ENCODE data around the gene REC114. TPM values are rescaled to one million over a fixed set of nuclear protein-coding genes. Genes with fewer than 3 reads are reported as not detected.
"Not testable (repeated sequence)": the region's sequence is repeated elsewhere in the genome, so short reads cannot be mapped to it uniquely, and the experiment has no call there.

Gene REC114, protein sequence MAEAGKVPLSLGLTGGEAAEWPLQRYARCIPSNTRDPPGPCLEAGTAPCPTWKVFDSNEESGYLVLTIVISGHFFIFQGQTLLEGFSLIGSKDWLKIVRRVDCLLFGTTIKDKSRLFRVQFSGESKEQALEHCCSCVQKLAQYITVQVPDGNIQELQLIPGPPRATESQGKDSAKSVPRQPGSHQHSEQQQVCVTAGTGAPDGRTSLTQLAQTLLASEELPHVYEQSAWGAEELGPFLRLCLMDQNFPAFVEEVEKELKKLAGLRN
- polyA plus RNA-seq (ENCODE audit: insufficient read length in 4 of 4), result not detected

DNA sequence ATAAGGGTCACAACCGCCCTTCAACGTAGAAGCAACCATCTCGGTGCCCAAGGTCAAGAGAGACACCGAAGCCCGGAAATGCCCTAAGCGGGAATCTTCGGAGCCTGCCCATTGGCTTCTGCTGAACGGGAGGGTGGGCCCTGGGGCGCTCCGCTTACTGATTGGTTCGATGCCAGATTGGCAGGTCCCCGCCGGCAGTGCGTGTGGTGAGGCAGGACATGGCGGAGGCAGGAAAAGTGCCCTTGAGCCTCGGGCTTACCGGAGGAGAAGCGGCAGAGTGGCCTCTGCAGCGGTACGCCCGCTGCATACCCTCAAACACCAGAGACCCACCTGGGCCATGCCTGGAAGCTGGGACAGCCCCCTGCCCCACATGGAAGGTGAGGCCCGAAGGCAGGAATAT, at the start of gene REC114:
TSS of gene REC114 (plus strand) at position 197 of the 400 bp plus-strand sequence. CDS start at position 219, 22 bp downstream.
- no peak for DNase-seq (ENCODE audit: low read depth in 4 of 4, low spot score in 3 of 4)

DNA sequence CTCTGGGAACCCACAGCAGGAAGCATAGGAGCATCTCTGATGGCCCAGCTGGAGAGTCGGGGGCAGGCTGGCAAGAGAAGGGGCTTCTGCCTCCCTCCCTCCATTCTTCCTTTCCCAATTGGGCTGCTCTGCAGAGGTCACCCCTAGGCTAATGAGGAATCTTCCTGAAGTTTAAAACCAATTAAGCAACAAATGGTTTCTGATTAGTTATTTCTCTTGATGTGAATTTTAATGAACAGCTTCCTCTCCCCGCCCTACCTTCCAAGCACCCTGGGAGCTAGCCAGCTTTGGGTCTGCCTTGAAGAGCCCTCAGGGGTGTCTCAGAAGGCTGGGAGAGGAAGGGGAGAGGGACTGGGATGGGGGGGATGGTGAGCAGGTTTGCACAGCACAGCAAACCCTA, 49.6 kb upstream of the REC114 start:
- DNase-seq (ENCODE audit: low read depth in 4 of 4, low spot score in 3 of 4), result no peak

DNA sequence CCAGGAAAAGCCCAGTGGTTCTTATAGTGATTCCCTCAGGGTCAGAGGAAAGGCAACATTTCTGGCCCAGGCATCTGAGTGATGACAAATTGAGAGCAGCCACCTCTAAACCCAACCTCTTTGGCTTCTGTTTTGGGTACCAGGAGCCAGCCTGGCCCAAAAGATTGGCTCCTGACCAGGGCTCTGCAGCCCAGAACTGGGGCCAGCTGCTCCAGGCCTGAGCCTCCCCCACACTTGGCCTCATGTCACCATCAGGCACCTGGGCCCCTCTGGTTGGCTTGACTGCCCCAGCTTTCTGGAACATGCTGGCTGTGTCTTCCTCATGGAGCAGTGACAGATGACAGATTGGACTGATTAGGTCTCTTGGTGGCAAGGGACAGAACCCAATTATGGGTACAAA, 48.2 kb upstream of the REC114 start:
- DNase-seq (ENCODE audit: low read depth in 4 of 4, low spot score in 3 of 4), result no peak

DNA sequence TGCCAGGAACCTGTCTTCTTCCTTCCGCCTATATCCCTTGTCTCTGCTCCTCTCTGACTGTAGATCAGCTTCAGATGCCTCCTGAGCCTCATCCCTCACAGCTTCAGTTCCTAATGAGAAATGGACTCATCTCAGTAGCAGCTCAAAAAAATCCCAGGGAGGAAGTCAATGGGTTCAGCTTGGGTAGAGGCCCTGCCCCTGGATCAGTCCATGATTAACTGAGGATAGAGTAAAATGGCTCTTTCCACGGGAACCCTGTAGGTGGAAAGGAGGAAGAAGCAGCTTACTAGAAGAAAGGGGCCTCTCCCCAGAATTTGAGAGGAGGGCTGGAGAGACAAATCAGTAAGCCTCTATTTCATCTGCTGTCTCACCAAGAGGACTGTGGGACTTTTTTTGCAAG, 47.3 kb upstream of the REC114 start:
- no peak for DNase-seq (ENCODE audit: low read depth in 4 of 4, low spot score in 3 of 4)

DNA sequence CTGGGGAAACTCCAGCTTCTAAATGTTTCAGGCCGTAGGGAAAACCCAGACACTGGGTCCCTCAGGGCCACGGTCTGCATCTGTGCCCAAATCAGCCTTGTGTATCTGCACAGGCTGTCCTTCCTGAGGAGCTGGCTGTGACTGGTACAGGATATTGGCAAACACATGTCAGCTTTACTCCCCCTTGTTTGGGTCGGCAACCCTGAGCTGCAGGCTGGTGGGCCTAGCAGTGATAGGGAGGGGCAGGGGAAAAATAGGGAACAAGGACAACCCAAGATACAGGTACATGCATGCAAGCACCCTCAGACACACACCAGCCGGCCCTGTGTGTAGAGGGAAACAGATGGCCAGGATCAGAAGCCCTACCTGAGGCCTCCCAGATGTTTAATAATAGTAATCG, 45.5 kb upstream of the REC114 start:
- no peak for DNase-seq (ENCODE audit: low read depth in 4 of 4, low spot score in 3 of 4)

DNA sequence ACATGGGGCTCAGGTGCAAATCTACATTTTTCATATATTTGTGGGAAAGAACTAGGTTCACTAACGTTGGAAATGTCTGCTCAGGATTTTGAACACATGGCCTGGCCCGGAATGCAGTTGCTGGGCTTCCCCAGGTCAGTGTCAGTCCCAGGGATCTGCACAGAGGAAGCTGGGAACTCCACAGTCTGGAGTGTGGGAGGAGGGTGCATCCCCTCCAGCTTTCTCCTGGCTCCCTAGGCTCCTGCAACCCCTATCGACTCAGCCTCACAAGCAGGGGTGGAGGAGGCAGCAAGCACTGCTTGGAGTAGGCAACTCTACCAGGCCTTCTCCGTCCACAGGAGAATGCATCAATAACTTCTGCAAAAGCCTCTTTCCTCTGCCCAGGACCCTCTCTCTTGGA, 44.1 kb upstream of the REC114 start:
- DNase-seq (ENCODE audit: low read depth in 4 of 4, low spot score in 3 of 4), result no peak

DNA sequence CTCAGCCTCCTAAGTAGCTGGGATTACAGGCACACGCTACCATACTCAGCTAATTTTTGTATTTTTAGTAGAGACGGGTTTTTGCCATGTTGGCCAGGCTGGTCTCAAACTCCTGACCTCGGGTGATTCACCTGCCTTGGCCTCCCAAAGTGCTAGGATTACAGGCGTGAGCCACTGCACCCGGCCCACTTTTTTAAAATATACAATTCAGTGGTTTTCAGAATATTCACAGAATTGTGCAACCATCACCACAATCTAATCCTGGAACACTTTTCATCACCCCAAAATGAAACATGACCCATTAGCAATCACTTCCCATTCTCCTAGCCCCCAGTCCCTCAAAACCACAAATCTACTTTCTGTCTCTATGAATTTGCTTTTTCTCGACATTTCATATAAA, 42.7 kb upstream of the REC114 start:
- DNase-seq (ENCODE audit: low read depth in 4 of 4, low spot score in 3 of 4), result not testable (repeated sequence)

DNA sequence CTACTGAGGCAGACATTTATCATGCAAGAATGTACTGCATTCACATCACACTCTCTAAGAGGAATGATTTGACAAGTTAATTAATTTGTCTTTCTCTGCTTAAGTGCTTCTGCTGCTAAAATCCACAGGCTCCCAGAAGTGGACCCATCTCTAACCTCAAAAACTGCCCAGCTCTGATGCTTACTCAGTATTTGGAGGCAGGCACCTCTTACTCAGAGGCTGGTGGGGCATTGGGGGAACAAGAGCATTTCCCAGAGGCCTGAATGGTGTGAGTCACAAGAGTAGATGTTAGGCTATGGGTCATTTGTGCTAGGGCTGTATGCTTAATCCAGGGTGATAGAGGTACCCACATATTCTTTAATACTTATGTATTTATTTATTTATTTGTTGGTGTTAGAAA, 39.8 kb upstream of the REC114 start:
- no peak for DNase-seq (ENCODE audit: low read depth in 4 of 4, low spot score in 3 of 4)

DNA sequence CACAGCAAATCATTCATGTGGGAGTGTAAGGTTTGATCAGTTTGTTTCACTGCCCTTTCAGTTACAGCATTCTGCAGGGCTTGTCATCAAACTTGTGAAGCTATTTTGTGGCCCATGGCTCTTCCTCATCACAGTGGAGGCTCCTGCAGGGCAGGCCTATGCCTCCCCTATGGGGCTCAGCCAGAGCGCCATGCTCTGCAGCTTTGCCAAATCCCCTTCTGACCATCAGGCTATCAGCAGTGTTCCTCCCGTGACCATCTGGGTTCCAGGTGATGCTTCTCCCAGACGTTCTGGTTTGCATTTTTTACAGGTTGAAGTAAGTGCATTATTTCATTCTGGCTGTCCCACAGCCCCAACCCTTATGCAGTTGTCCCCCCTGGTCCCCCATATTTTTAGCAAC, 28.1 kb upstream of the REC114 start:
- DNase-seq (ENCODE audit: low read depth in 4 of 4, low spot score in 3 of 4), result no peak

DNA sequence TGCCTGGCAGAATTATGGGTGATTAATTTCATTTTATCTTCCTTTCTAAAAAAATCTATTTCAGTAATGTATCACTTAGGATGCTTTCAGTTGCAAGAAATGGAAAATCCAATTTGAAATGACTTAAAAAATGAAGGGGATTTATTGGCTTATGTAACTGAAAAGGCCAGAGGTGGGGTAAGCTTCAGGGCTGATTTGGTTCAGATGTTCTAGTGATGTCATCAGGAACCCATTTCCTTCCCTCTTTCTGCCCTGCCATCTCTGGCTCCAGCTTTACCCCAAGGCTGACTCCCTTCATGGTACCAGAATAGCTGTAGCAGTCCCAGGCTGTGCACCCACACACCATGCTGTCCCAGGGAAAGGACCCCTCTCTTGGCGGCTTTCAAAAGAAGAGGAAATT, 18.5 kb upstream of the REC114 start:
- DNase-seq (ENCODE audit: low read depth in 4 of 4, low spot score in 3 of 4), result no peak

DNA sequence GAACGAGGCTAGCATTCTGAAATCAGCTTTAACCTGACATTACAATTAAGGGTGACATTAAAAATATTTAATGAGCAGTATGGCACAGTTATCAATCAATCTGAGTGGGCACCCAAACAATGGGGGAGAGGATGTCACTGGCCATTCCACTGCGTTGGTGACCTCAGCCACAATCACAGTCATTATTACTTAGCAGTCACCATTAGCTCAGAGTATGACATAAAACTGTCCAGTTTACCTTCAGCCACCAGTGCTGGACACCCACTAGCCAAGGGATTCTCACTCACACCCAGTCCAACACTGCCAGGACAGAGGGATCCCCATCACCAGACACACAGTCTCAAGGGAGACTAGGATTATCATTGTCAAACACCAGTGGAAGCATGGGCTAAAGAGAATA, 17.5 kb upstream of the REC114 start:
- no peak for DNase-seq (ENCODE audit: low read depth in 4 of 4, low spot score in 3 of 4)

DNA sequence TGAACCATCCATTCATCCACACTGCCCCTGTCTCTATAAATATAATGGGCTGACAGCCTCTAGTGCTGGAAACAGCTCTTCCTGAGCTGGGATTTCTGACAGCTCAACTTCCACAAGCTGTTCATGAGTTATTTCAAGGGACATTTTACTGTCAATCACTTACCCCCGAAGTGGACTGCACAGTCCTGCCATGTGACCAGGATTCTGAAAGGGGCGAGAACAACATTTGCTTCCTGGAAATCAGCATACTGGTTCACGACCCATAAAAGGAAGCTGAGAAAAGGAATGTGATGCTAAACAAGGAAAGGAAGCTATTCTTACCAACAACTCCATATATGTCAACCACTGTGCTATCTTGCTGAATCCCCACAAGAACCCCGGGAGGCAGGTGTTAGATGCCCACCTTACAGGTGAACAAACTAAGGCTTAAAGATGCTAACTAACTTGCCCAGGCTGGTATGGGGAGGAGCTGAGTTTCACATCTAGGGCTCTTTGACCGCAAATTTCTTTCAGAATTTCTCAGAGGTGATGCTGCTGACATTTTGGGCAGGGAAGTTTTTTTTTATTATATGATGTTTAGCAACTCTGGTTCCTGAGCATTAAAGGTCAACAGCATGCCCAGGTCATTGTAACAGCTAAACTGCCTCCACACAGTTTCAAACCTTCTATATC, 16.5 kb upstream of the REC114 start:
- no peak for DNase-seq (ENCODE audit: low read depth in 4 of 4, low spot score in 3 of 4)

DNA sequence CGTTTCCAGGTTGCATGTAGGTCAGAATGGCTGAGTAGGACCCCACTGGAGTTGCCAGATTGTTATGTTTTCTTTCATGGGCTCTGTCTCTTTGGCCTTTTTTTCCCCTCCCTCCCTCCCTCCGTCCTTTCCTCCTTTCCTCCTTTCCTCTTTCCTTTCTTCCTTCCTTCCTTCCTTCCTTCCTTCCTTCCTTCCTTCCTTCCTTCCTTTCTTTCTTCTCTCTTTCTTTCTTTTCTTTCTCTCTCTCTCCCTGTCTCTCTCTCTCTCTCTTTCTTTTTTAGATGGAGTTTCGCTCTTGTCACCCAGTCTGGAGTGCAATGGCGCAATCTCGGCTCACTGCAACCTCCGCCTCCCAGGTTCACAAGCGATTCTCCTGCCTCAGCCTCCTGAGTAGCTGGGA, 11.6 kb upstream of the REC114 start:
- DNase-seq (ENCODE audit: low read depth in 4 of 4, low spot score in 3 of 4), result not testable (repeated sequence)

DNA sequence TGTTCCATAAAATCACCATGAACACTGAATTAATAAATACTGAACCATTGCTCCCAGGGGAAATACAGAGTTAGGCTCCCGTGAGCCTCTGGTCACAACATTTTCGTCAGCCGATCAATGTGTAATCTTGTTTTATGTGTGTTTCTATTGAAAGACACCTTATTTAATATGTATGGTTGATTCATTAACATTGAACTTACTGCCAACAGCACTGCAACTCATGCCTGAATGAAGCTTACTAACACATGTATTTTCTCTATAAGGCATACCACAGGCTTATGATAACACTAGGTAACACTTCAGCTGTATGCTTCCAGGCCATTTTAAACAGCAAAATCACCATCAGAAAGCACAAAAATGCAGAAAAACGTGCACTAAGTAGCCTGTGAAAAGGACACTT, 9.1 kb upstream of the REC114 start:
- DNase-seq (ENCODE audit: low read depth in 4 of 4, low spot score in 3 of 4), result no peak

DNA sequence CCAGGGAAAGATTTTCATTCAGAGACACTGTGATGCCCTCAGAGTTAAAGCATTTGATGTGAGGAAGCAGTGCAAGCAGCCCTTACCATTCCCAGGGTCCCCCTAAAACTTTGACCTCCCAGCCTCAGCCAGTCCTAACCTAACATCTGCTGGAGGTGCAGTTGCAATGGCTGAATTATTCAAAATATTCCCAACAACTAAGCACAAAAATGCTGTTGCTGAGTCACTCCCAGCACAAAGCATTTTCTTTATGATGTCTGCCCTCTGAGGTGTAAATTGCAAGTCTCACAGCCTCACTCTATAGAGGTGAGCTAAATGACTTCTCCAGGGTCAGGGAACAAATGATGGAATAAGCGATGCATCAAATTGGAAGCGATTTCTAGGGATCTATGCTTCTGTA, 6.4 kb upstream of the REC114 start:
- no peak for DNase-seq (ENCODE audit: low read depth in 4 of 4, low spot score in 3 of 4)

DNA sequence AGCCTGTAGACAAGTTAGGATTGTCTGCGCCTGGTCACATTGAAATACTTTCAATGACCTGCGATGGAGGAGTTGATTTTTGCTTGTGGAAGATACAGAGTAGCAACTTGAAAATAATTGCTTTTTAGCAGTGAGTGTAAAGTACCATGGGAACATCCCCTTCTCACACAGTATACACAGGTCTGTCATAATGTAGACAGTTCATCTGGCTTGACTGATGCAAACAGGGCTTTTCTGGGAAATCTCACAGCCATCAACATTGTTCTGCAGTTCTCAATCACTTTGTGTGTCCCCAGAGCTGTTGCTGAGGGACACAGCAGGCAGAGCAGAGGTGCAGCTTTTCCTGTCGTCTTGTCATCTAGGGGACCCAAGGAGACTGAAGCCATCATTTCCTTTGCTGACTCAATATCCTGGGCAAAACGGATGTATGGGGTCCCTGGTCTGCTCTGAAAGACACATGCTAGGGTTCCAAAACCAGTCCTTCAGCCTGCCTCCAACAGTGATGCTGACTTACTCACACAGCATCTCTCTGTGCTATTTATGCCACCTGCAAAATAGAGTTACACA, 5.3 kb upstream of the REC114 start:
- DNase-seq (ENCODE audit: low read depth in 4 of 4, low spot score in 3 of 4), result no peak

DNA sequence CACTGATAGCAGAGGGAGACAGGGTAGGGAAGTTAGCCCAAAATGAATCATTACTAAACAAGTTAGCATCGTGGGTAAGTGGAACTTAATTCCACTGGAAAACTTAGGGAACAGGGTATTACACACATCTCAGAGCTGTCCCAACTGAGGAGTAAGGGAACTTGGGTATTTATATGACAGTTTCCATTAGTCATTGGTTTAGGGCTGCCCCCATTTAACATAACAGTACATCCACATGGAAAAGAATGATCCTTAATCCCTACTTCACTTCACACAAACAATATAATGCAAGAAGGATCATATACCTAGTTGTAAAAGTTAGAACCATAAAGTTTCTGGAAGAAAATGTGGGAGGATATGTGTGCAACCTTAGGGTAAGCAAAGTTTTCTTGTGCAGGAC, 4.3 kb upstream of the REC114 start:
- DNase-seq (ENCODE audit: low read depth in 4 of 4, low spot score in 3 of 4), result no peak

DNA sequence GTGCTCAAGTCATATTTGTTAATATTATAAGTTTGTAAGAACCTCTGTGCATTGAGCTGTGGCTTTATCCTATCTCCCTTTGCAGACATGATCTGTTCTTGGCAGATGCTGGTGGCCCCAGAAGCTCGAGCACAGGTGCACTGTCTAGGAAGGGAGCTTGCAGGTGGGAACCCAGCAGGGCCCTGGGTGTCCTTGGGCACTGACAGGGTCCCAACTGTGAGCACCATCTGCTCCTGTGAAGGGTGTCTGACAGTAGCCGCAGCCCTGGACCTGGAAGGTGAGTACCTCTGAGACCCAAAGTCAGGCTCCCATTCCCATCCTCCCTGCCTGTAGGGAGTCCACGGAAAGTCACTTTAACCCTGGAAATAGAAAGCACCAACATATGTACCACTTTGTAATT, 2.4 kb upstream of the REC114 start:
- DNase-seq (ENCODE audit: low read depth in 4 of 4, low spot score in 3 of 4), result no peak

DNA sequence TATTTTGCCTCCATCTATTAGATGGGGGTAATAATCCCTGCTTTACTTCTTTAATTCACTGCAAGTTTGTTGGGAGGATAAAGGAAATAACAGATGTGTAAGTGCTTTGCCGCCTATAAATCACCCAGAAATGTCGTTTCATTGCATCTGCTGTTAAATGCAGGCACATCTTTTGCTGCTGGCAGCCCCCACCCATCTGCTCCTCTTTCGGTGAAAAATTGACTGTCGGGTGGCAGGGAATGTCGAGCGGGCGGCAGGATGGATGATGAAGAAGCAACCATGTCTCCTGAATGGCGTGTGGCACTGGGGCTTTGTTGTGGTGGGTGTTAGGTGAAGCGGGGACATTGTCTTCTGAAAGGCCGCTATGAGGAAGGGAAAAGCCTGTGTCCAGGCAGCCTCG, 543 bp upstream of the REC114 start:
- no peak for DNase-seq (ENCODE audit: low read depth in 4 of 4, low spot score in 3 of 4)

DNA sequence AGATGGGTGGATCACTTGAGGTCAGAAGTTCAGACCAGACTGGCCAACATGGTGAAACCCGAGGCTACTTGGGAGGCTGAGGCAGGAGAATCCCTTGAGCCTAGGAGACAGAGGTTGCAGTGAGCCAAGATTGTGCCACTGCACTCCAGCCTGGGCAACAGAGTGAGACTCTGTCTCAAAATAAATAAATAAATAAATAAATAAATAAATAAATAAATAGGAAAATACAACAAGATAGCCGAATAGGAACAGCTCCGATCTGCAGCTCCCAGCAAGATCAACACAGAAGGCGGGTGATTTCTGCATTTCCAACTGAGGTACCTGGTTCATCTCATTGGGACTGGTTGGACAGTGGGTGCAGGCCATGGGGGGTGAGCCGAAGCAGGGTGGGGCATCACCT, 4.5 kb downstream of the REC114 start:
- not testable (repeated sequence) for DNase-seq (ENCODE audit: low read depth in 4 of 4, low spot score in 3 of 4)

DNA sequence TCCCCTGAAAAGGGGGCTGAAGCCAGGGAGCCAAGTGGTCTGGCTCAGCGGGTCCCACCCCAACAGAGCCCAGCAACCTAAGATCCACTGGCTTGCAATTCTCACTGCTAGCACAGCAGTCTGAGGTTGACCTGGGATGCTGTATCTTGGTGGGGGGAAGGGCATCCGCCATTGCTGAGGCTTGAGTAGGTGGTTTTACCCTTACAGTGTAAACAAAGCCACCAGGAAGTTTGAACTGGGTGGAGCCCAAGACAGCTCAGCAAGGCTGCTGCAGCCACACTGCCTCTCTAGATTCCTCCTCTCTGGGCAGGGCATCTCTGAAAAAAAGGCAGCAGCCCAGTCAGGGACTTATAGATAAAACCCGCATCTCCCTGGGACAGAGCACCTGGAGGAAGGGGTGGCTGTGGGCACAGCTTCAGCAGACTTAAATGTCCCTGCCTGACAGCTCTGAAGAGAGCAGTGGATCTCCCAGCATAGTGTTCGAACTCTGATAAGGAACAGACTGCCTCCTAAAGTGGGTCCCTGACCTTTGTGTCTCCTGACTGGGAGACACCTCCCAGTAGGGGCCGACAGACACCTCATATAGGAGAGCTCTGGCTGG, 5.3 kb downstream of the REC114 start:
- not testable (repeated sequence) for DNase-seq (ENCODE audit: low read depth in 4 of 4, low spot score in 3 of 4)

DNA sequence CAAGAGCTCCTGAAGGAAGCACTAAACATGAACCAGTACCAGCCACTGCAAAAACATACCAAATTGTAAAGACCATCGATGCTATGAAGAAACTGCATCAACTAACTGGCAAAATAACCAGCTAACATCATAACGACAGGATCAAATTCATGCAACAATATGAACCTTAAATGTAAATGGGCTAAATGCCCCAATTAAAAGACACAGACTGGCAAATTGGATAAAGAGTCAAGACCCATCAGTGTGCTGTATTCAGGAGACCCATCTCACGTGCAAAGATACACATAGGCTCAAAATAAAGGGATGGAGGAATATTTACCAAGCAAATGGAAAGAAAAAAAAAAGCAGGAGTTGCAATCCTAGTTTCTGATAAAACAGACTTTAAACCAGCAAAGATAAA, 7.0 kb downstream of the REC114 start:
- DNase-seq (ENCODE audit: low read depth in 4 of 4, low spot score in 3 of 4), result not testable (repeated sequence)
